IMR-90 (cell line): Measurements from ENCODE around the gene NPHS1. TPM values are rescaled to one million over a fixed set of nuclear protein-coding genes. Genes with fewer than 3 reads are reported as not detected.

Experiments
- ATAC-seq: fragments of 200-7000 bp; cut with Tn5 transposase; 2 replicates; pipeline ENCODE4 v1.9.1; 2020; ENCODE audit warnings: low read depth, mild to moderate bottlenecking, moderate library complexity
- BruUV-seq: library from RNA; stranded (reverse); fragments of 400-500 nt; replicated peaks from 2 replicates; lab custom pipeline; 2021; lab: Mats Ljungman, UMichigan
- CTCF ChIA-PET: fragments of 300-600 bp; formaldehyde crosslinking; extraction: SDS; loops from one replicate; lab custom pipeline; 2021; ENCODE audit warnings: antibody characterized with exemption; lab: Yijun Ruan, JAX
- POLR2A ChIA-PET: fragments of 300-600 bp; sonication (Branson Sonifier 250); formaldehyde crosslinking; loops from one replicate; lab custom pipeline; 2022; ENCODE audit warnings: antibody characterized with exemption; ENCODE audit not compliant: unreplicated experiment; lab: Charles Lee
- DNase-seq: peaks from one replicate; pipeline ENCODE4 v3.0.0; 2013
- H2AFZ ChIP-seq: replicated peaks from 2 replicates; pipeline ENCODE3; 2013; ENCODE audit warnings: low read length, mild to moderate bottlenecking; ENCODE audit not compliant: poor library complexity
- H2AK5ac ChIP-seq: 2 replicates; pipeline ENCODE4 v1.6.1; 2013; ENCODE audit warnings: low read depth, low read length, inconsistent platforms
- H2AK9ac ChIP-seq: replicated peaks from 2 replicates; pipeline ENCODE3; 2013; ENCODE audit warnings: mild to moderate bottlenecking, low read depth, low read length, moderate library complexity; ENCODE audit not compliant: poor library complexity
- H2BK120ac ChIP-seq: 2 replicates; pipeline ENCODE4 v1.6.1; 2013; ENCODE audit warnings: low read depth, low read length, inconsistent platforms
- H2BK15ac ChIP-seq: 3 replicates; pipeline ENCODE4 v1.6.1; 2013; ENCODE audit warnings: low read depth, low read length, inconsistent platforms
- H2BK20ac ChIP-seq: 2 replicates; pipeline ENCODE4 v1.6.1; 2013; ENCODE audit warnings: low read depth, mild to moderate bottlenecking, inconsistent platforms, low read length, moderate library complexity
- H2BK5ac ChIP-seq: 2 replicates; pipeline ENCODE4 v1.6.1; 2013; ENCODE audit warnings: mild to moderate bottlenecking, low read depth, low read length, inconsistent platforms; ENCODE audit not compliant: poor library complexity, severe bottlenecking
- H3K14ac ChIP-seq: replicated peaks from 2 replicates; pipeline ENCODE4 v1.6.1; 2013; ENCODE audit warnings: low read depth, low read length, inconsistent platforms
- H3K18ac ChIP-seq: 2 replicates; pipeline ENCODE4 v1.6.1; 2013; ENCODE audit warnings: low read depth, low read length, control low read depth
- H3K23ac ChIP-seq: 2 replicates; pipeline ENCODE4 v1.6.1; 2013; ENCODE audit warnings: low read depth, low read length, inconsistent platforms
- H3K27ac ChIP-seq: 2 replicates; pipeline ENCODE4 v1.5.1; 2013; ENCODE audit warnings: mild to moderate bottlenecking, control low read depth, low read length; ENCODE audit not compliant: insufficient read depth
- H3K27me3 ChIP-seq: 2 replicates; pipeline ENCODE4 v1.6.1; 2013; ENCODE audit warnings: low read length; ENCODE audit not compliant: control insufficient read depth, insufficient read depth
- H3K36me3 ChIP-seq: 2 replicates; pipeline ENCODE4 v1.6.1; 2013; ENCODE audit warnings: low read length, mixed read lengths; ENCODE audit not compliant: control insufficient read depth, insufficient read depth
- H3K4ac ChIP-seq: 2 replicates; pipeline ENCODE4 v1.6.1; 2013; ENCODE audit warnings: low read depth, low read length, inconsistent platforms
- H3K4me1 ChIP-seq: 2 replicates; pipeline ENCODE4 v1.6.1; 2013; ENCODE audit warnings: low read length, mixed read lengths; ENCODE audit not compliant: control insufficient read depth, insufficient read depth
- H3K4me2 ChIP-seq: 2 replicates; pipeline ENCODE4 v1.6.1; 2013; ENCODE audit warnings: low read depth, mild to moderate bottlenecking, control low read depth, low read length, moderate library complexity
- H3K4me3 ChIP-seq: 2 replicates; pipeline ENCODE4 v1.5.1; 2013; ENCODE audit warnings: low read depth, mild to moderate bottlenecking, control low read depth, low read length, moderate library complexity; ENCODE audit not compliant: insufficient read depth
- H3K56ac ChIP-seq: 2 replicates; pipeline ENCODE4 v1.6.1; 2013; ENCODE audit warnings: low read length, inconsistent platforms; ENCODE audit not compliant: insufficient read depth; ENCODE audit errors: extremely low read depth
- H3K79me1 ChIP-seq, 2 experiments: 2 replicates each; pipeline ENCODE4 v1.6.1; 2013; ENCODE audit warnings: low read length in 2 of 2, inconsistent platforms in 1 of 2, low read depth in 1 of 2
- H3K9ac ChIP-seq: 2 replicates; pipeline ENCODE4 v1.6.1; 2013; ENCODE audit warnings: low read depth, low read length, control low read depth
- H3K9me1 ChIP-seq: 2 replicates; pipeline ENCODE4 v1.6.1; 2013; ENCODE audit warnings: low read length, inconsistent platforms; ENCODE audit not compliant: insufficient read depth
- H3K9me3 ChIP-seq: 2 replicates; pipeline ENCODE4 v1.6.1; 2013; ENCODE audit warnings: low read length; ENCODE audit not compliant: control insufficient read depth, insufficient read depth
- H4K20me1 ChIP-seq: 2 replicates; pipeline ENCODE4 v1.6.1; 2013; ENCODE audit warnings: low read length, inconsistent platforms; ENCODE audit not compliant: insufficient read depth
- H4K5ac ChIP-seq: 2 replicates; pipeline ENCODE4 v1.6.1; 2013; ENCODE audit warnings: mild to moderate bottlenecking, low read depth, low read length, control low read depth
- H4K8ac ChIP-seq, 2 experiments: 2 replicates each; pipeline ENCODE4 v1.6.1; 2013; ENCODE audit warnings: low read depth in 2 of 2, low read length in 2 of 2, control low read depth in 1 of 2, inconsistent platforms in 1 of 2
- H4K91ac ChIP-seq: 2 replicates; pipeline ENCODE4 v1.6.1; 2013; ENCODE audit warnings: low read depth, low read length, inconsistent platforms; ENCODE audit not compliant: insufficient read depth
- BHLHE40 ChIP-seq: fragments of 150-350 bp; IDR thresholded peaks from 2 replicates; pipeline ENCODE4 v1.6.1; 2016; ENCODE audit warnings: mild to moderate bottlenecking, low read depth, low read length
- CEBPB ChIP-seq: IDR thresholded peaks from 2 replicates; pipeline ENCODE4 v1.6.1; 2012; ENCODE audit warnings: low read depth, low read length, improper control_type of control experiment
- FOS ChIP-seq: fragments of 150-350 bp; IDR thresholded peaks from 2 replicates; pipeline ENCODE4 v1.6.1; 2016; ENCODE audit warnings: low read depth, low read length
- MAFK ChIP-seq: IDR thresholded peaks from 2 replicates; pipeline ENCODE4 v1.6.1; 2012; ENCODE audit warnings: low read depth, low read length, improper control_type of control experiment
- MAZ ChIP-seq: IDR thresholded peaks from 2 replicates; pipeline ENCODE4 v1.6.1; 2012; ENCODE audit warnings: low read depth, mild to moderate bottlenecking, low read length, improper control_type of control experiment, moderate library complexity, borderline replicate concordance
- MXI1 ChIP-seq: IDR thresholded peaks from 2 replicates; pipeline ENCODE4 v1.6.1; 2012; ENCODE audit warnings: low read depth, mild to moderate bottlenecking, low read length, moderate library complexity, borderline replicate concordance
- NFE2L2 ChIP-seq: fragments of 150-350 bp; IDR thresholded peaks from 2 replicates; pipeline ENCODE4 v1.6.1; 2016; ENCODE audit warnings: low read depth, mild to moderate bottlenecking, low read length
- POLR2A ChIP-seq: IDR thresholded peaks from 2 replicates; pipeline ENCODE4 v1.6.1; 2012; ENCODE audit warnings: mild to moderate bottlenecking, low read depth, low read length
- RAD21 ChIP-seq: IDR thresholded peaks from 2 replicates; pipeline ENCODE4 v1.6.1; 2012; ENCODE audit warnings: low read length, improper control_type of control experiment
- RCOR1 ChIP-seq: IDR thresholded peaks from 2 replicates; pipeline ENCODE4 v1.6.1; 2012; ENCODE audit warnings: mild to moderate bottlenecking, low read length, improper control_type of control experiment; ENCODE audit not compliant: insufficient replicate concordance
- RFX5 ChIP-seq: IDR thresholded peaks from 2 replicates; pipeline ENCODE4 v1.8.0; 2012; ENCODE audit warnings: low read depth, mild to moderate bottlenecking, low read length, moderate library complexity
- WGBS, 2 experiments: methylation state at CpG; one replicate each; pipeline versions ENCODE4 v1.1.5 to v1.1.7; 2013; ENCODE audit warnings: missing lambda C conversion rate in 2 of 2; ENCODE audit not compliant: insufficient read length in 1 of 2; ENCODE audit errors: extremely low coverage in 2 of 2; 5-methylcytosine and 5-hydroxymethylcytosine counted together
- dilution Hi-C: fragments of 300-500 bp; cut with HindIII; formaldehyde crosslinking; loops from one replicate; pipeline ENCODE4 v1.14.3; 2018; ENCODE audit warnings: low sequenced_read_pairs; ENCODE audit not compliant: unreplicated experiment
- in situ Hi-C: fragments of 300-500 bp; cut with MboI; formaldehyde crosslinking; loops from 3 replicates; pipeline ENCODE4 v1.14.3; 2019; ENCODE audit warnings: low sequenced_read_pairs, inconsistent platforms, mixed read lengths
- intact Hi-C: fragments of 100-400 bp; cut with micrococcal nuclease; formaldehyde crosslinking; loops from 2 replicates; pipeline ENCODE4 v1.10.0; 2022
- polyA plus RNA-seq, 3 experiments: library from polyadenylated mRNA; depleted of rRNA; stranded (reverse); fragments of >200 nt; gene quantifications; 2 replicates each; pipeline ENCODE4 v1.2.3, GENCODE V29; 2012; ENCODE audit warnings: low replicate concordance in 1 of 3
- total RNA-seq: library from RNA; depleted of rRNA; stranded (reverse); fragments of >200 nt; gene quantifications from 2 replicates; pipeline ENCODE4 v1.2.3, GENCODE V29; 2012
- TF ChIP-seq, protein P1 (sequence below): fragments of 150-350 bp; IDR thresholded peaks from 2 replicates; pipeline ENCODE4 v1.6.1; 2016; ENCODE audit warnings: low read depth, mild to moderate bottlenecking, low read length, moderate library complexity, borderline replicate concordance
- TF ChIP-seq, protein P2 (sequence below): fragments of 150-350 bp; IDR thresholded peaks from 2 replicates; pipeline ENCODE4 v1.6.1; 2017; ENCODE audit warnings: mild to moderate bottlenecking, antibody characterized with exemption, low read length, low read depth
- TF ChIP-seq, protein P3 (sequence below): conservative IDR thresholded peaks from 2 replicates; pipeline ENCODE4 v1.5.1; 2012; ENCODE audit warnings: mild to moderate bottlenecking, low read depth, low read length, improper control_type of control experiment

Gene NPHS1
- total and polyA plus RNA-seq, 2 of the 4 experiments (the other 2 are of a cell fraction): not detected

DNA sequence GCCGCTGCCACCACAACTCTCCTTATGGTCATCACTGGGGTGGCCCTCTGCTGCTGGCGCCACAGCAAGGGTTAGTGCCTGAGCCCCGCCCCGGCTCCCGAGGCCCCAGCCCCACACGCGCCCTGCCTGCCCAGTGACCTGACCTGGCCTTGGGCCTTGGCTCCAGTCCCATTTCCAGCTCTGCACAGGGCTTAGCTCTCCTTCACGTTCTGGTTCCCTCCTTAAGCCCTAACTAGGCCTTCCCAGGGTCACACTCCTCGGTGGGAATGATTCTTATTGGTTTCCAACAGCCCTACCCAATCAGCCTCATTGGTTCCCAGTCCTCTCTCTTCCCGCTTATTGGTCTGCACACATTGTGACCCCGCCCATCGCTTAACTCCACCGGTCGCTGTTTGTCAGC, 10.2 kb upstream of the NPHS1 start:
- Histone ChIP-seq H2BK120ac (no peak overlapping the region), H3K23ac (no peak overlapping the region), H3K4me1 (no peaks in the 10 kb centered on the region), H3K9me1 (no peaks in the 10 kb centered on the region), H3K27me3 (peaks cover 58% of the 10 kb centered on the region), H3K36me3 (no peaks in the 10 kb centered on the region), H4K5ac (no peak overlapping the region), H3K4me2 (no peak overlapping the region), H4K91ac (no peak overlapping the region), H4K20me1 (no peaks in the 10 kb centered on the region; the same call in 1 of the 2 replicates), H2BK15ac (no peak overlapping the region), H4K8ac (no peak overlapping the region), H3K4ac (no peak overlapping the region), H2AK5ac (no peak overlapping the region), H3K4me3 (no peak overlapping the region), H2BK20ac (no peak overlapping the region), H3K18ac (no peak overlapping the region), H3K56ac (no peak overlapping the region), H2AK9ac (no peak overlapping the region), H3K9me3 (no peaks in the 10 kb centered on the region), H3K27ac (no peak overlapping the region), H2AFZ (no peak overlapping the region), H3K9ac (no peak overlapping the region), H3K14ac (no peak overlapping the region), H3K79me1 (no peaks in the 10 kb centered on the region), H2BK5ac (no peak overlapping the region)
- DNase-seq: no peak
- ChIA-PET CTCF (no interaction called here), POLR2A (no interaction called here)
- ATAC-seq: no peak
- TF ChIP-seq, protein P1, sequence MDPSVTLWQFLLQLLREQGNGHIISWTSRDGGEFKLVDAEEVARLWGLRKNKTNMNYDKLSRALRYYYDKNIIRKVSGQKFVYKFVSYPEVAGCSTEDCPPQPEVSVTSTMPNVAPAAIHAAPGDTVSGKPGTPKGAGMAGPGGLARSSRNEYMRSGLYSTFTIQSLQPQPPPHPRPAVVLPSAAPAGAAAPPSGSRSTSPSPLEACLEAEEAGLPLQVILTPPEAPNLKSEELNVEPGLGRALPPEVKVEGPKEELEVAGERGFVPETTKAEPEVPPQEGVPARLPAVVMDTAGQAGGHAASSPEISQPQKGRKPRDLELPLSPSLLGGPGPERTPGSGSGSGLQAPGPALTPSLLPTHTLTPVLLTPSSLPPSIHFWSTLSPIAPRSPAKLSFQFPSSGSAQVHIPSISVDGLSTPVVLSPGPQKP: no peak
- no peak for TF ChIP-seq NFE2L2
- no peak for TF ChIP-seq MAZ
- TF ChIP-seq, protein P2, sequence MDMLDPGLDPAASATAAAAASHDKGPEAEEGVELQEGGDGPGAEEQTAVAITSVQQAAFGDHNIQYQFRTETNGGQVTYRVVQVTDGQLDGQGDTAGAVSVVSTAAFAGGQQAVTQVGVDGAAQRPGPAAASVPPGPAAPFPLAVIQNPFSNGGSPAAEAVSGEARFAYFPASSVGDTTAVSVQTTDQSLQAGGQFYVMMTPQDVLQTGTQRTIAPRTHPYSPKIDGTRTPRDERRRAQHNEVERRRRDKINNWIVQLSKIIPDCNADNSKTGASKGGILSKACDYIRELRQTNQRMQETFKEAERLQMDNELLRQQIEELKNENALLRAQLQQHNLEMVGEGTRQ: no peak
- no peak for TF ChIP-seq RAD21
- no peak for TF ChIP-seq CEBPB
- no peak for TF ChIP-seq POLR2A
- TF ChIP-seq MAFK: no peak
- no peak for TF ChIP-seq RCOR1
- no peak for TF ChIP-seq BHLHE40
- no peak for TF ChIP-seq FOS
- TF ChIP-seq, protein P3, sequence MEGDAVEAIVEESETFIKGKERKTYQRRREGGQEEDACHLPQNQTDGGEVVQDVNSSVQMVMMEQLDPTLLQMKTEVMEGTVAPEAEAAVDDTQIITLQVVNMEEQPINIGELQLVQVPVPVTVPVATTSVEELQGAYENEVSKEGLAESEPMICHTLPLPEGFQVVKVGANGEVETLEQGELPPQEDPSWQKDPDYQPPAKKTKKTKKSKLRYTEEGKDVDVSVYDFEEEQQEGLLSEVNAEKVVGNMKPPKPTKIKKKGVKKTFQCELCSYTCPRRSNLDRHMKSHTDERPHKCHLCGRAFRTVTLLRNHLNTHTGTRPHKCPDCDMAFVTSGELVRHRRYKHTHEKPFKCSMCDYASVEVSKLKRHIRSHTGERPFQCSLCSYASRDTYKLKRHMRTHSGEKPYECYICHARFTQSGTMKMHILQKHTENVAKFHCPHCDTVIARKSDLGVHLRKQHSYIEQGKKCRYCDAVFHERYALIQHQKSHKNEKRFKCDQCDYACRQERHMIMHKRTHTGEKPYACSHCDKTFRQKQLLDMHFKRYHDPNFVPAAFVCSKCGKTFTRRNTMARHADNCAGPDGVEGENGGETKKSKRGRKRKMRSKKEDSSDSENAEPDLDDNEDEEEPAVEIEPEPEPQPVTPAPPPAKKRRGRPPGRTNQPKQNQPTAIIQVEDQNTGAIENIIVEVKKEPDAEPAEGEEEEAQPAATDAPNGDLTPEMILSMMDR: no peak
- TF ChIP-seq RFX5: no peak
- no peak for TF ChIP-seq MXI1
- intact Hi-C loops (no loop called here), dilution Hi-C loops (no loop called here), in situ Hi-C loops (no loop called here)
- WGBS, 2 experiments: 56% methylated on average over 8 of the region's 14 CpGs; no CpG with 5 or more reads in 1 of the 2 experiments
- no TSS peak for BruUV-seq
